ENCODE data around the gene SRSF6. TPM values are rescaled to one million over a fixed set of nuclear protein-coding genes. Genes with fewer than 3 reads are reported as not detected.
A peak's percentile ranks its signal among the peaks of the same experiment; 100 is the strongest.

Gene SRSF6
- total and polyA plus RNA-seq, 2 donors (not counting 1 experiment from before 2014, with no cell fraction given): 37.8 to 106 TPM

- Histone ChIP-seq H3K27me3 (ENCODE audit: control insufficient read depth, insufficient read depth, low read length) (peaks cover 4% of the 10 kb centered on the region), H3K4me1 (ENCODE audit: control insufficient read depth, extremely low read depth, insufficient read depth, low read length) (no peaks in the 10 kb centered on the region), H3K27ac (ENCODE audit: insufficient read depth, low read length) (no peak overlapping the region), H2AFZ (ENCODE audit: low read length) (no peak overlapping the region), H3K9me3 (ENCODE audit: control insufficient read depth, insufficient read depth, low read depth, low read length) (no peaks in the 10 kb centered on the region), H3K4me2 (ENCODE audit: extremely low read depth, insufficient read depth, low read length) (no peak overlapping the region), H3K9ac (ENCODE audit: insufficient read depth, low read length) (no peak overlapping the region), H3K4me3 (replicated peaks in 1 of 4; ENCODE audit: control extremely low read depth in 1 of 4, insufficient read depth in 1 of 4, low read depth in 3 of 4, low read length in 4 of 4) (peak overlapping the region in 1 of 4 experiments; percentile 67), H3K79me2 (ENCODE audit: control insufficient read depth, insufficient read depth, low read length) (no peaks in the 10 kb centered on the region), H3K36me3 (ENCODE audit: control insufficient read depth, insufficient read depth, low read length) (no peaks in the 10 kb centered on the region), H4K20me1 (ENCODE audit: control insufficient read depth, extremely low read depth, insufficient read depth, low read length) (no peaks in the 10 kb centered on the region)
- no peak for DNase-seq (ENCODE audit: low read depth in 2 of 2)
- TF ChIP-seq EZH2 (IDR thresholded peaks at IDR 0.05; ENCODE audit: low read length, missing control alignments): no peak
- TF ChIP-seq CTCF (conservative IDR thresholded peaks at IDR 0.05 in 1 of 2, IDR thresholded peaks at IDR 0.05 in 1 of 2; ENCODE audit: low read depth in 1 of 2, low read length in 2 of 2): no peak
These were observed 50.9 kb downstream of the SRSF6 start for GRCh38 chr20:43508604-43509040.

- Histone ChIP-seq H3K4me3 (replicated peaks in 1 of 4; ENCODE audit: control extremely low read depth in 1 of 4, insufficient read depth in 1 of 4, low read depth in 3 of 4, low read length in 4 of 4) (no peak overlapping the region), H2AFZ (ENCODE audit: low read length) (no peak overlapping the region), H3K9me3 (ENCODE audit: control insufficient read depth, insufficient read depth, low read depth, low read length) (no peaks in the 10 kb centered on the region), H3K4me2 (ENCODE audit: extremely low read depth, insufficient read depth, low read length) (no peak overlapping the region), H4K20me1 (ENCODE audit: control insufficient read depth, extremely low read depth, insufficient read depth, low read length) (no peaks in the 10 kb centered on the region), H3K36me3 (ENCODE audit: control insufficient read depth, insufficient read depth, low read length) (no peaks in the 10 kb centered on the region), H3K27ac (ENCODE audit: insufficient read depth, low read length) (no peak overlapping the region), H3K9ac (ENCODE audit: insufficient read depth, low read length) (no peak overlapping the region), H3K4me1 (ENCODE audit: control insufficient read depth, extremely low read depth, insufficient read depth, low read length) (no peaks in the 10 kb centered on the region), H3K79me2 (ENCODE audit: control insufficient read depth, insufficient read depth, low read length) (no peaks in the 10 kb centered on the region), H3K27me3 (ENCODE audit: control insufficient read depth, insufficient read depth, low read length) (peaks cover 4% of the 10 kb centered on the region)
- TF ChIP-seq CTCF (conservative IDR thresholded peaks at IDR 0.05 in 1 of 2, IDR thresholded peaks at IDR 0.05 in 1 of 2; ENCODE audit: low read depth in 1 of 2, low read length in 2 of 2): no peak
- no peak for TF ChIP-seq EZH2 (IDR thresholded peaks at IDR 0.05; ENCODE audit: low read length, missing control alignments)
- no peak for DNase-seq (ENCODE audit: low read depth in 2 of 2)
These were observed 54.2 kb downstream of the SRSF6 start for GRCh38 chr20:43511879-43512278.

GRCh38 chr20:43513372-43513930, 55.8 kb downstream of the SRSF6 start:
- Histone ChIP-seq H3K27ac (ENCODE audit: insufficient read depth, low read length) (no peak overlapping the region), H3K27me3 (ENCODE audit: control insufficient read depth, insufficient read depth, low read length) (no peaks in the 10 kb centered on the region), H2AFZ (ENCODE audit: low read length) (peak overlapping the region; percentile 56), H3K4me1 (ENCODE audit: control insufficient read depth, extremely low read depth, insufficient read depth, low read length) (no peaks in the 10 kb centered on the region), H3K36me3 (ENCODE audit: control insufficient read depth, insufficient read depth, low read length) (no peaks in the 10 kb centered on the region), H3K9me3 (ENCODE audit: control insufficient read depth, insufficient read depth, low read depth, low read length) (no peaks in the 10 kb centered on the region), H3K9ac (ENCODE audit: insufficient read depth, low read length) (peak overlapping the region; percentile 42), H3K79me2 (ENCODE audit: control insufficient read depth, insufficient read depth, low read length) (no peaks in the 10 kb centered on the region), H3K4me3 (replicated peaks in 1 of 4; ENCODE audit: control extremely low read depth in 1 of 4, insufficient read depth in 1 of 4, low read depth in 3 of 4, low read length in 4 of 4) (peak overlapping the region; percentile 39 to 73 (median 59)), H4K20me1 (ENCODE audit: control insufficient read depth, extremely low read depth, insufficient read depth, low read length) (no peaks in the 10 kb centered on the region), H3K4me2 (ENCODE audit: extremely low read depth, insufficient read depth, low read length) (peak overlapping the region; percentile 75)
- DNase-seq (ENCODE audit: low read depth in 2 of 2): no peak
- TF ChIP-seq EZH2 (IDR thresholded peaks at IDR 0.05; ENCODE audit: low read length, missing control alignments) (no peak), CTCF (conservative IDR thresholded peaks at IDR 0.05 in 1 of 2, IDR thresholded peaks at IDR 0.05 in 1 of 2; ENCODE audit: low read depth in 1 of 2, low read length in 2 of 2) (no peak)

Other genes with a start within 250 kb of the SRSF6 start
- gene L3MBTL1, start 49.8 kb downstream of the SRSF6 start, total RNA-seq: 6.2 and 10.7 TPM in 2 replicates
- gene L3MBTL1, start 49.8 kb downstream of the SRSF6 start, polyA plus RNA-seq: 1.2 and 1.5 TPM in 2 replicates
- 0.26 and 0.66 TPM in 2 replicates for gene SGK2, start 101.1 kb downstream of the SRSF6 start, total RNA-seq
- gene SGK2, start 101.1 kb downstream of the SRSF6 start, polyA plus RNA-seq: 0.05 TPM in 1 of 2 replicates, not detected in the other
- gene IFT52, start 133.0 kb downstream of the SRSF6 start, total RNA-seq: 38.8 and 44.2 TPM in 2 replicates
- gene IFT52, start 133.0 kb downstream of the SRSF6 start, polyA plus RNA-seq: 38.3 and 41.9 TPM in 2 replicates
- 0.26 and 1.2 TPM in 2 replicates for gene MYBL2, start 209.2 kb downstream of the SRSF6 start, total RNA-seq
- gene MYBL2, start 209.2 kb downstream of the SRSF6 start, polyA plus RNA-seq: 2.7 and 7.8 TPM in 2 replicates

Measured in fibroblast of lung (primary cell).